Fibroblast of the conjunctiva (primary cell): ENCODE results near the gene ASTE1.
A peak's percentile ranks its signal among the peaks of the same experiment; 100 is the strongest.
"Not testable (repeated sequence)": the region's sequence is repeated elsewhere in the genome, so short reads cannot be mapped to it uniquely, and the experiment has no call there.

ENCODE experiments used
- DNase-seq: peaks from one replicate; pipeline ENCODE4 v3.0.0-alpha.2; 2010; ENCODE audit warnings: low read depth

The ASTE1 gene

GRCh38 chr3:131009698-131010097 is 16.9 kb downstream of the ASTE1 start:
- DNase-seq, result no peak

GRCh38 chr3:131008326-131008725 is 18.3 kb downstream of the ASTE1 start:
- DNase-seq, result no peak

- no peak for DNase-seq
Measured at GRCh38 chr3:131007782-131008181, 18.8 kb downstream of the ASTE1 start.

- DNase-seq, result no peak
Measured at GRCh38 chr3:131007256-131007655, 19.4 kb downstream of the ASTE1 start.

- DNase-seq, result no peak
Measured at GRCh38 chr3:131004603-131005002, 22.0 kb downstream of the ASTE1 start.

GRCh38 chr3:131001071-131001470 is 25.6 kb downstream of the ASTE1 start:
- DNase-seq, result no peak

- peak; percentile 9 for DNase-seq
Measured at GRCh38 chr3:130997289-130997688, 29.3 kb downstream of the ASTE1 start.

GRCh38 chr3:130992344-130992743 is 34.3 kb downstream of the ASTE1 start:
- DNase-seq, result no peak

GRCh38 chr3:130991126-130991525 is 35.5 kb downstream of the ASTE1 start:
- no peak for DNase-seq

GRCh38 chr3:130990282-130990681 is 36.3 kb downstream of the ASTE1 start:
- DNase-seq, result no peak

GRCh38 chr3:130981469-130981868 is 45.2 kb downstream of the ASTE1 start:
- no peak for DNase-seq

- DNase-seq, result no peak
Measured at GRCh38 chr3:130979117-130979516, 47.5 kb downstream of the ASTE1 start.

GRCh38 chr3:130976706-130977105 is 49.9 kb downstream of the ASTE1 start:
- DNase-seq, result no peak

GRCh38 chr3:130975251-130975650 is 51.4 kb downstream of the ASTE1 start:
- DNase-seq, result no peak

GRCh38 chr3:130974201-130974600 is 52.4 kb downstream of the ASTE1 start:
- DNase-seq, result no peak

- DNase-seq, result no peak
Measured at GRCh38 chr3:130973406-130973805, 53.2 kb downstream of the ASTE1 start.

GRCh38 chr3:130972592-130972991 is 54.0 kb downstream of the ASTE1 start:
- not testable (repeated sequence) for DNase-seq

- DNase-seq, result no peak
Measured at GRCh38 chr3:130971208-130971607, 55.4 kb downstream of the ASTE1 start.

GRCh38 chr3:130969621-130970020 is 57.0 kb downstream of the ASTE1 start:
- no peak for DNase-seq

GRCh38 chr3:130968221-130968620 is 58.4 kb downstream of the ASTE1 start:
- no peak for DNase-seq

- no peak for DNase-seq
Measured at GRCh38 chr3:130967281-130967680, 59.3 kb downstream of the ASTE1 start.

- peak; percentile 77 for DNase-seq
Measured at GRCh38 chr3:130963878-130964277, 62.7 kb downstream of the ASTE1 start.
